Activated CD4-positive, alpha-beta T cell treated with anti-CD3 and anti-CD28 coated beads, Interleukin-2, amount 10 ng/mL, durations not matched to agents 24 days and 14 days (primary cell): ENCODE measurements around the gene NLGN2. TPM values are rescaled to one million over a fixed set of nuclear protein-coding genes. Genes with fewer than 3 reads are reported as not detected.
A peak's percentile ranks its signal among the peaks of the same experiment; 100 is the strongest.

Experiments
- DNase-seq: peaks from one replicate; pipeline ENCODE4 v3.0.0; 2022
- H3K27ac Mint-ChIP-seq: one replicate; pipeline ENCODE4 v1.8.0; 2022; ENCODE audit warnings: mild to moderate bottlenecking, mixed read lengths
- H3K27me3 Mint-ChIP-seq: one replicate; pipeline ENCODE4 v1.8.0; 2022; ENCODE audit warnings: mixed read lengths
- H3K36me3 Mint-ChIP-seq: one replicate; pipeline ENCODE4 v1.8.0; 2022; ENCODE audit warnings: low read depth, mild to moderate bottlenecking, mixed read lengths
- H3K4me1 Mint-ChIP-seq: one replicate; pipeline ENCODE4 v1.8.0; 2021; ENCODE audit warnings: mixed read lengths
- H3K4me3 Mint-ChIP-seq: one replicate; pipeline ENCODE4 v1.8.0; 2022; ENCODE audit warnings: mild to moderate bottlenecking, moderate library complexity, mixed read lengths
- H3K9me3 Mint-ChIP-seq: one replicate; pipeline ENCODE4 v1.8.0; 2021; ENCODE audit warnings: mixed read lengths
- intact Hi-C: fragments of 100-400 bp; cut with micrococcal nuclease; formaldehyde crosslinking; loops from one replicate; pipeline ENCODE4 v1.15.1; 2023
- total RNA-seq: library from RNA; stranded (reverse); gene quantifications from 2 replicates; pipeline ENCODE4 v1.2.3, GENCODE V29; 2022

NLGN2 gene
- total RNA-seq, 1 donor from 2014 or later, result 3.0 TPM

- Mint-ChIP-seq H3K4me1 (peaks cover 2% of the 10 kb centered on the region), H3K27ac (no peak overlapping the region), H3K36me3 (peaks cover 30% of the 10 kb centered on the region), H3K4me3 (no peak overlapping the region), H3K9me3 (no peaks in the 10 kb centered on the region), H3K27me3 (no peaks in the 10 kb centered on the region)
- DNase-seq, result no peak
- intact Hi-C loops, result no loop called here
Observed at GRCh38 chr17:7463372-7463846, 55.8 kb downstream of the NLGN2 start.

- H3K4me3 Mint-ChIP-seq, result no peak overlapping the region
- H3K4me1 Mint-ChIP-seq, result peaks cover 2% of the 10 kb centered on the region
- no peaks in the 10 kb centered on the region for H3K9me3 Mint-ChIP-seq
- H3K36me3 Mint-ChIP-seq, result peaks cover 26% of the 10 kb centered on the region
- intact Hi-C loops, result no loop called here
- no peak overlapping the region for H3K27ac Mint-ChIP-seq
- H3K27me3 Mint-ChIP-seq, result no peaks in the 10 kb centered on the region
- DNase-seq, result no peak
Observed at GRCh38 chr17:7464081-7464480, 56.4 kb downstream of the NLGN2 start.

GRCh38 chr17:7465597-7466275 is 58.1 kb downstream of the NLGN2 start:
- intact Hi-C loops, result no loop called here
- Mint-ChIP-seq H3K36me3 (peaks cover 14% of the 10 kb centered on the region), H3K27ac (no peak overlapping the region), H3K9me3 (no peaks in the 10 kb centered on the region), H3K4me3 (no peak overlapping the region), H3K4me1 (no peaks in the 10 kb centered on the region), H3K27me3 (no peaks in the 10 kb centered on the region)
- DNase-seq, result no peak

- Mint-ChIP-seq H3K27me3 (no peaks in the 10 kb centered on the region), H3K36me3 (peaks cover 10% of the 10 kb centered on the region), H3K4me3 (no peak overlapping the region), H3K9me3 (no peaks in the 10 kb centered on the region), H3K27ac (no peak overlapping the region), H3K4me1 (no peaks in the 10 kb centered on the region)
- intact Hi-C loops, result no loop called here
- DNase-seq, result no peak
Observed at GRCh38 chr17:7466318-7466638, 58.6 kb downstream of the NLGN2 start.

GRCh38 chr17:7466639-7467341 is 59.1 kb downstream of the NLGN2 start:
- no peak overlapping the region for H3K4me3 Mint-ChIP-seq
- H3K27ac Mint-ChIP-seq, result peak overlapping the region; percentile 16

GRCh38 chr17:7467498-7467897 is 59.9 kb downstream of the NLGN2 start:
- Mint-ChIP-seq H3K27me3 (no peaks in the 10 kb centered on the region), H3K36me3 (peaks cover 10% of the 10 kb centered on the region), H3K4me3 (no peak overlapping the region), H3K4me1 (peaks cover 7% of the 10 kb centered on the region), H3K9me3 (no peaks in the 10 kb centered on the region), H3K27ac (no peak overlapping the region)
- DNase-seq, result no peak
- intact Hi-C loops, result no loop called here

More at GRCh38 chr17:7466639-7467341, 59.1 kb downstream of the NLGN2 start:
- Mint-ChIP-seq H3K36me3 (peaks cover 10% of the 10 kb centered on the region), H3K27me3 (no peaks in the 10 kb centered on the region), H3K4me1 (peaks cover 4% of the 10 kb centered on the region), H3K9me3 (no peaks in the 10 kb centered on the region)
- DNase-seq, result peak; percentile 51
- intact Hi-C loops, result no loop called here

GRCh38 chr17:7468290-7468689 is 60.6 kb downstream of the NLGN2 start:
- DNase-seq, result no peak
- H3K9me3 Mint-ChIP-seq, result no peaks in the 10 kb centered on the region
- H3K4me3 Mint-ChIP-seq, result no peak overlapping the region
- peaks cover 10% of the 10 kb centered on the region for H3K36me3 Mint-ChIP-seq
- no peak overlapping the region for H3K27ac Mint-ChIP-seq
- no peaks in the 10 kb centered on the region for H3K27me3 Mint-ChIP-seq
- H3K4me1 Mint-ChIP-seq, result peaks cover 7% of the 10 kb centered on the region
- intact Hi-C loops, result no loop called here

- Mint-ChIP-seq H3K27ac (no peak overlapping the region), H3K9me3 (no peaks in the 10 kb centered on the region), H3K4me3 (no peak overlapping the region), H3K27me3 (no peaks in the 10 kb centered on the region), H3K4me1 (peaks cover 7% of the 10 kb centered on the region), H3K36me3 (peaks cover 10% of the 10 kb centered on the region)
- no peak for DNase-seq
- intact Hi-C loops, result no loop called here
Observed at GRCh38 chr17:7468804-7469389, 61.3 kb downstream of the NLGN2 start.

Other genes with a start within 250 kb of the NLGN2 start
- 1.8 and 1.9 TPM in 2 replicates for gene ASGR1, start 228.5 kb upstream of the NLGN2 start, total RNA-seq
- 12.4 and 14.0 TPM in 2 replicates for gene DLG4, start 188.0 kb upstream of the NLGN2 start, total RNA-seq
- gene ACADVL, start 187.9 kb upstream of the NLGN2 start, total RNA-seq, result 244 and 267 TPM in 2 replicates
- 71.1 and 77.7 TPM in 2 replicates for gene DVL2, start 173.3 kb upstream of the NLGN2 start, total RNA-seq
- gene PHF23, start 168.4 kb upstream of the NLGN2 start, total RNA-seq, result 46.2 and 51.7 TPM in 2 replicates
- gene GABARAP, start 165.4 kb upstream of the NLGN2 start, total RNA-seq, result 124 and 126 TPM in 2 replicates
- 188 and 190 TPM in 2 replicates for gene CTDNEP1, start 156.1 kb upstream of the NLGN2 start, total RNA-seq
- gene ELP5, start 155.6 kb upstream of the NLGN2 start, total RNA-seq, result 74.3 and 76.8 TPM in 2 replicates
- 0.31 and 0.40 TPM in 2 replicates for gene CLDN7, start 145.4 kb upstream of the NLGN2 start, total RNA-seq
- 0.17 and 0.37 TPM in 2 replicates for gene SLC2A4, start 126.1 kb upstream of the NLGN2 start, total RNA-seq
- 0.21 and 0.33 TPM in 2 replicates for gene YBX2, start 113.2 kb upstream of the NLGN2 start, total RNA-seq
- 1,303 and 1,327 TPM in 2 replicates for gene EIF5A, start 100.2 kb upstream of the NLGN2 start, total RNA-seq
- gene GPS2, start 92.5 kb upstream of the NLGN2 start, total RNA-seq, result 51.5 and 56.2 TPM in 2 replicates
- 59.3 and 59.6 TPM in 2 replicates for gene NEURL4, start 78.5 kb upstream of the NLGN2 start, total RNA-seq
- 262 and 275 TPM in 2 replicates for gene ACAP1, start 71.3 kb upstream of the NLGN2 start, total RNA-seq
- 7.0 and 7.6 TPM in 2 replicates for gene KCTD11, start 55.7 kb upstream of the NLGN2 start, total RNA-seq
- gene TMEM95, start 52.7 kb upstream of the NLGN2 start, total RNA-seq, result not detected in 2 replicates
- 5.3 and 5.5 TPM in 2 replicates for gene TNK1, start 26.8 kb upstream of the NLGN2 start, total RNA-seq
- 75.5 and 79.8 TPM in 2 replicates for gene PLSCR3, start 13.3 kb upstream of the NLGN2 start, total RNA-seq
- gene TMEM256, start 3.7 kb upstream of the NLGN2 start, total RNA-seq, result 47.4 and 59.3 TPM in 2 replicates
- not detected in 2 replicates for gene SPEM1, start 12.5 kb downstream of the NLGN2 start, total RNA-seq
- not detected in 2 replicates for gene SPEM2, start 17.8 kb downstream of the NLGN2 start, total RNA-seq
- gene SPEM3, start 21.0 kb downstream of the NLGN2 start, total RNA-seq, result not detected in 2 replicates
- gene TMEM102, start 27.6 kb downstream of the NLGN2 start, total RNA-seq, result 12.8 and 12.9 TPM in 2 replicates
- gene FGF11, start 31.7 kb downstream of the NLGN2 start, total RNA-seq, result 9.4 and 9.5 TPM in 2 replicates
- 6.1 and 7.2 TPM in 2 replicates for gene CHRNB1, start 37.2 kb downstream of the NLGN2 start, total RNA-seq
- 16.0 and 16.1 TPM in 2 replicates for gene ZBTB4, start 71.8 kb downstream of the NLGN2 start, total RNA-seq
- not detected in 2 replicates for gene SLC35G6, start 73.6 kb downstream of the NLGN2 start, total RNA-seq
- gene POLR2A, start 76.5 kb downstream of the NLGN2 start, total RNA-seq, result 226 and 230 TPM in 2 replicates
- 21.5 and 21.8 TPM in 2 replicates for gene TNFSF12, start 141.2 kb downstream of the NLGN2 start, total RNA-seq
- gene TNFSF13, start 150.9 kb downstream of the NLGN2 start, total RNA-seq, result 2.4 and 3.5 TPM in 2 replicates
- 89.7 and 93.0 TPM in 2 replicates for gene SENP3, start 154.1 kb downstream of the NLGN2 start, total RNA-seq
- 3.2 and 3.5 TPM in 2 replicates for gene CD68, start 171.8 kb downstream of the NLGN2 start, total RNA-seq
- gene MPDU1, start 176.0 kb downstream of the NLGN2 start, total RNA-seq, result 92.5 and 104 TPM in 2 replicates
- gene SOX15, start 182.2 kb downstream of the NLGN2 start, total RNA-seq, result 0.43 TPM in 1 of 2 replicates, not detected in the other
- gene FXR2, start 207.1 kb downstream of the NLGN2 start, total RNA-seq, result 62.6 and 64.4 TPM in 2 replicates
- 16.5 and 17.7 TPM in 2 replicates for gene SAT2, start 220.0 kb downstream of the NLGN2 start, total RNA-seq
- not detected in 2 replicates for gene SHBG, start 222.3 kb downstream of the NLGN2 start, total RNA-seq
- 0.14 and 0.37 TPM in 2 replicates for gene ATP1B2, start 243.1 kb downstream of the NLGN2 start, total RNA-seq